ENCODE data around the gene EPB41L2.
A peak's percentile ranks its signal among the peaks of the same experiment; 100 is the strongest.

The EPB41L2 gene

DNA sequence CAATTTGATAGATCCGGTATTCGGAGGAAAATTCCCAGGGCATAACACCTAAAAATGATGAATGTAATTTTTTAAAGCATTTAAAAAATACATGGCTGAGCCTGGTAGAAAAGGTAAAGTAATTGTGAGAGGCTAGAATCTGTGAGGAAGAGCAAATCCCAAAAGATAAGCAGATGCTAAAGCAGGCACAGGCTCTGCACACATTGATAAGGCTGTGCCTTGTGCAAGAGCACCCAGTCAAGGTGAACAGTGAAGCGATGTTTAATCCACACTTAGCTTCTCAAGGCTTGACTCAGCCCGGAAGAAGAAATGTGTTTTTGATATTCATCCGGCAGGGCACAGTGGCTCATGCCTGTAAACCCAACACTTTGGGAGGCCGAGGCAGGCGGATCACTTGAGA lies 5.1 kb upstream of the EPB41L2 start:
- no peak for TF ChIP-seq ZFX (IDR thresholded peaks at IDR 0.05; ENCODE audit: borderline replicate concordance)
- TF ChIP-seq, protein P1, sequence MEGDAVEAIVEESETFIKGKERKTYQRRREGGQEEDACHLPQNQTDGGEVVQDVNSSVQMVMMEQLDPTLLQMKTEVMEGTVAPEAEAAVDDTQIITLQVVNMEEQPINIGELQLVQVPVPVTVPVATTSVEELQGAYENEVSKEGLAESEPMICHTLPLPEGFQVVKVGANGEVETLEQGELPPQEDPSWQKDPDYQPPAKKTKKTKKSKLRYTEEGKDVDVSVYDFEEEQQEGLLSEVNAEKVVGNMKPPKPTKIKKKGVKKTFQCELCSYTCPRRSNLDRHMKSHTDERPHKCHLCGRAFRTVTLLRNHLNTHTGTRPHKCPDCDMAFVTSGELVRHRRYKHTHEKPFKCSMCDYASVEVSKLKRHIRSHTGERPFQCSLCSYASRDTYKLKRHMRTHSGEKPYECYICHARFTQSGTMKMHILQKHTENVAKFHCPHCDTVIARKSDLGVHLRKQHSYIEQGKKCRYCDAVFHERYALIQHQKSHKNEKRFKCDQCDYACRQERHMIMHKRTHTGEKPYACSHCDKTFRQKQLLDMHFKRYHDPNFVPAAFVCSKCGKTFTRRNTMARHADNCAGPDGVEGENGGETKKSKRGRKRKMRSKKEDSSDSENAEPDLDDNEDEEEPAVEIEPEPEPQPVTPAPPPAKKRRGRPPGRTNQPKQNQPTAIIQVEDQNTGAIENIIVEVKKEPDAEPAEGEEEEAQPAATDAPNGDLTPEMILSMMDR (IDR thresholded peaks at IDR 0.05), result no peak
- H3K27ac ChIP-seq, result no peak overlapping the region

- no peak for TF ChIP-seq ZFX (IDR thresholded peaks at IDR 0.05; ENCODE audit: borderline replicate concordance)
- TF ChIP-seq, protein P1 (IDR thresholded peaks at IDR 0.05), result no peak
- no peak overlapping the region for H3K27ac ChIP-seq
Measured at GRCh38 chr6:131067521-131067920, 4.5 kb upstream of the EPB41L2 start.

DNA sequence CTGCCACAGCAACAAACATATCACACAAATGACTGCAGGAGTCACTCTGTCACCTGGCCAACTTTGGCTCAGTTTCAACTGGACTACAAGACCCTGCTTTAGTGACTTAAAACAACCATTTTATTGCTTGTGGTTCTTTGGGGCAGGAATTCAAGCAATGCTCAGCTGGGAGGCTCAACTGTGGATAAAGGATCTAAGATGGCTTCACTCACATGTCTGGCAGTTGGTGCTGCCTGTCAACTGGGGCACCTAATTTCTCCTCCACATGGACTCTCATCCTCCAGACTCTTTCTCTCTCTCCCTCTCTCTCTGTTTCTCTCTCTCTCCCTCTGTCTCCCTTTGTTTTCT lies 2.8 kb upstream of the EPB41L2 start:
- no peak overlapping the region for H3K27ac ChIP-seq
- TF ChIP-seq ZFX (IDR thresholded peaks at IDR 0.05; ENCODE audit: borderline replicate concordance), result no peak
- TF ChIP-seq, protein P1 (IDR thresholded peaks at IDR 0.05), result no peak

DNA sequence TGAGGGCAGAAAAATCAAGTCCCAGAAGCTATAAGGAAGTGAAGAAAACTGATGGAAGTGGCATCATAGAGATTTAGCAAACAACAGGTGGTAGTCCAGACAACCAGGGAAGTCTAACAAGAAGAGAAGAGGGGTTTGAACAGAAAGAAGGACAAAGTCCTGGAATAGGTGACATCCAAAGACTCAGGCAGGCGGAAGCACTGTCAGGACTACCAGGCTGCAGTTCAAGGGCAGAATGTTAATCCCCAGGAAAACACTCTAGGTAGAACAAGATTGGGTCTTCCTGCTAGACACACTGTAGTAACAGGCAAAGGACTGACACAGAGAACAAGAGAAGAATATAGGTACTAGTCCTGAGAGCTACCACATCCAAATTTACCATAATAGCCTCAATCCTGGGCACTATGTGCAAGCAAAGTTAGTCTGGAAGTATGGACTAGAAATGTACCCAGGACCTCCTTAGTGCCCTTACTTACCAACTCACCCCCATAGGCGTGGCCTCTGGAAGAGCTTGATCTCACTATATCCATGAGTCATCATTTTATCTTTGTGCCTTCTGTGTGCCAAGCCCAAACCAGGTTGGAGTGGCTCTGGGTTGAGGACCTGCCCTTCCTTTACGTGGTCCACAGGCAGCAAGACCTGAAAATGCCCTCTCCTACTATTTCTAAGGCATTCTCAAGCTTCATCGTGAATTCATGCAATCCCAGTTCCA lies 2.2 kb upstream of the EPB41L2 start:
- TF ChIP-seq ZFX (IDR thresholded peaks at IDR 0.05; ENCODE audit: borderline replicate concordance), result no peak
- TF ChIP-seq, protein P1 (IDR thresholded peaks at IDR 0.05), result no peak
- H3K27ac ChIP-seq, result no peak overlapping the region

GRCh38 chr6:131063764-131064272 lies 773 bp upstream of the EPB41L2 start:
- peak overlapping the region; percentile 57 for H3K27ac ChIP-seq
- TF ChIP-seq ZFX (IDR thresholded peaks at IDR 0.05; ENCODE audit: borderline replicate concordance), result no peak
- TF ChIP-seq, protein P1 (IDR thresholded peaks at IDR 0.05), result no peak

- H3K27ac ChIP-seq, result peak overlapping the region; percentile 57; the same call in 1 of the 2 replicates
- no peak for TF ChIP-seq ZFX (IDR thresholded peaks at IDR 0.05; ENCODE audit: borderline replicate concordance)
- TF ChIP-seq, protein P1 (IDR thresholded peaks at IDR 0.05), result no peak
Measured at GRCh38 chr6:131062241-131063027, 611 bp downstream of the EPB41L2 start.

DNA sequence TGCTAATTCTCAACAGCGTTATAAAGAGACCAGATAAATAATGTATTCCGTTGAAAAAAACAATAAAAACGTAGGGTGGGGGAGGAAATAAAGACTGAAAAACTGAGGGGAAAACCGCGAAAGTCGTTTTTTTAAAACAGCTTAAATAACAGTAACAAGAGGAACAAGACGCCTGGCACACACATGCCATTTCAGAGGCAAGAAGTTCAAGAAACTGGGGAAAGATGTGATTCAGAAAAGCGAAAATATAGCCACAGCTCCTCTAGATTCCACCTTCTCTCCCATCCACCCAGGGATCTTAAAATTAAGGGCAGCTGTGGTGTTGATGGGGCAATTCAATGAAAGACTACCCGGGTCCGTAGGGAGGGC lies 1.3 kb downstream of the EPB41L2 start:
- no peak overlapping the region for H3K27ac ChIP-seq
- TF ChIP-seq, protein P1 (IDR thresholded peaks at IDR 0.05), result no peak
- TF ChIP-seq ZFX (IDR thresholded peaks at IDR 0.05; ENCODE audit: borderline replicate concordance), result no peak
